TTC549 (cell line): Measurements from ENCODE around the gene RPP25L.

Experiments used
- FAIRE-seq: peaks from 2 replicates; lab custom pipeline; 2012; peaks lifted over from hg19 to GRCh38; lab: Jason Lieb, UNC

Gene RPP25L

DNA sequence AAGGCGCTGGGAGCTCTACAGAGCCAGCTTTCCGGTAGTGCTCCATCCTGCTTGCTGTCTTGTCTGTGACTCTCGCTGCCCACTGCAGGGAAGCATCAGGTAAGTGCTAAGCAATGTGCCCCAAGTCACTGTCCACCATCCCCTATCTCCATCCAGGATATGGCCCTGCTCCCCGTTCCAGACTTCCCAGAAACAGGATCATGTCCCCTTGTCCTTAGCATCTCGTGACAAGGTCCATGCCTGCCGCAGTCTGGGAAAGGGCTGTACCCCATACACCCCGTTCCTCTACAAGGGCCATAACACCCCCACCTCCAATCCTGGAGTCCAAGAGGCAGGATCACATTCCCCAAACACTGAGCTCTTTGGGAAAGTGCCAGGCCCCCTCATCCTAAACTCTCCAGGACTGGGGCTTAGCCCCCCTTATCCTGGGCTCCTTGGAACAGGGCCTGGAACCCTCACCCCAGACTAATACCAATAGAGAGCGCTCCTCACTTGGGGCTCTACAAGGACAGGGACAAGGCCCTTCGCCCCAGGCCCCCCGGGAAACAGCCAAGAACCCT, 566 bp downstream of the RPP25L start:
- no peak for FAIRE-seq

DNA sequence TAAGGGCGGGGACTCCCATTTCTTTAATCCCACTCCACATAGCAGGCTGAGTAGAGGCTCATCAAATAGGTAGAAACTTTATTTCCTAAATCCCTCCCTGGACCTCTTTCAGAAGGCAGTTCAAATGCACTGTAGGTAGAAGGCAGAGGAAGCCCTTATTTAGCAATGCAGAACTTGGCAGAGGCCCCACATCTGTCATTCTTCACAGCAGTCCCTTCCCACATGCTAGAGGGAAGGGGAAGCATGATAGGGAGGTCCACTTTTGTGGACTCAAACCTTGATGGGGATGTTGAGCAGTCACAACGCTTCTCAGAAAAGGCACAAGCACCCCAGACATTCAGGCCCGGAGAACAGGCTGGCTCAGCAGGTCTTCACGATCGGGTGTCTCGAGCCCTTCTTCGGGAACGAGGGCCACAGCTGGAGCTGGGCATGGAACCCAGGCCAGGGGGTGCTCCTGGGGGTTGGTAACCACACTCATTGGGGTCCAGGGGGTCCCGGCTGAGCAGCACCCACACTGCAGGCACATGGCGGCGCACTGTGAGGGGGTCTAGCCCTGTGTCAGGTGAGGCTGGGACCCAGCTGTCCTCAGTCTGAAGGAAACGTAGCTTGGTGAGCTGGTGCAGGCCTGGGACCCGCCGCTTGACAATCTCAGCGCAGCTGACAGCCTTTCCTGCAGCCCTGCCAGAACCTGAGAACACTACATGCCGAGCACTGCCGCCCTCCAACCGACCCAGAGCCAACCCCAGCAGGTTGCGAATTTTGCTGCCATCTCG, 1.3 kb downstream of the RPP25L start:
- FAIRE-seq, result no peak

DNA sequence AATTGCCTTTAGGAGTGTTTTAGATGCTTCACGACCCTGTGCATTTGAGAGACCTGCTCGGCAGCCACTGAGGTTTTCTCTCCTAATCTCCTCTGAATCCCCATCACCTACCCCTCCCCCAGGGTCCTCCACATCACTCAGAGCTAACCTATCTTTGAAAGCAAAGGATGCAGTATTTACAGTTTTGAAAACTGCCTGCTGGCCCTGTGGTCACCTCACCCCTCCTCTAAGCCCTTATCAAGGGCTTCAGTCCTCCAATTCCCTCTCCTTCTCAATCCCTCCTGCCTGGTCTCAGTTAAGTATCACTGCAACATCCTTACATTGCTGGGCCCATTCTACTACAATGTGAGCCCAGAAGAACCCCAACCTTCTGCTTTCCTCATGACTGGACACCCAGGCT, 4.6 kb downstream of the RPP25L start:
- FAIRE-seq, result no peak

DNA sequence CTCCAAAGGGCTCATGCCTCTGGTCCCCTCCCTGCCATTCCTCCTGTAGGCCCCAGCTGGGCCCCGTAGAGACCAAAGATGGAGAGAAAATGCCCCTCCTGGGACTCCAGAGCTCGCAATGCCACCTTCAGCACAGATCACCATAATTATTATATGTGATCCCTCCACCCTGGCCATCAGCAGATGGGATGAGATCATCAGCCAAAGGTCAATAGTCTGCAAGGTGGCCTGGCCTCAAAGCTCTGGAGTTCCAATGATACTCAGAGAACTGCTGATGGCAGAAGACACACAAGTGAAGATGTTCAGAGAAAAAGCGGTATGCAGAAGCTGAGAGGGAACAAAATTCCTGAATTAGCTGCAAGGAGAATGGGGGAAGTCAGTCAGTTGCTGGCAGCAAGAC, 5.0 kb downstream of the RPP25L start:
- no peak for FAIRE-seq

DNA sequence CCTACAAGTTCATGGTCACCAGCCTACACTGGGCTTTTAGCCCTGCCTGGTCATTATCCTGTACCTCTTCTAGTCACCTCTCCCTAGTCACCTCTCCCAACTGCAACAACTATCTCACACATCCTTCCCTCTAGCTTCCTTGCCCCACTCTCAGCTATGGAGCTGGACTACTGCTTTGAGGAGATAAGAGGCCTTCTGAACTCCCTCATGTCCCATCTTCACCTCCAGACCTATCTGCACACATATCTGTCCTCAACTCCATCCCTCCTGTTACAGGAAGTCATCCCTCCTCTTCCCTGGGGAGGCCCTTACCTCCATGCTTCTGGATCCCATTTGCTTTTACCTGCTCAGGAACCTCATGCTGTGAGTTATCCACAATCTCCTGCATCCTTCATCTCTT, 5.7 kb downstream of the RPP25L start:
- FAIRE-seq, result no peak

DNA sequence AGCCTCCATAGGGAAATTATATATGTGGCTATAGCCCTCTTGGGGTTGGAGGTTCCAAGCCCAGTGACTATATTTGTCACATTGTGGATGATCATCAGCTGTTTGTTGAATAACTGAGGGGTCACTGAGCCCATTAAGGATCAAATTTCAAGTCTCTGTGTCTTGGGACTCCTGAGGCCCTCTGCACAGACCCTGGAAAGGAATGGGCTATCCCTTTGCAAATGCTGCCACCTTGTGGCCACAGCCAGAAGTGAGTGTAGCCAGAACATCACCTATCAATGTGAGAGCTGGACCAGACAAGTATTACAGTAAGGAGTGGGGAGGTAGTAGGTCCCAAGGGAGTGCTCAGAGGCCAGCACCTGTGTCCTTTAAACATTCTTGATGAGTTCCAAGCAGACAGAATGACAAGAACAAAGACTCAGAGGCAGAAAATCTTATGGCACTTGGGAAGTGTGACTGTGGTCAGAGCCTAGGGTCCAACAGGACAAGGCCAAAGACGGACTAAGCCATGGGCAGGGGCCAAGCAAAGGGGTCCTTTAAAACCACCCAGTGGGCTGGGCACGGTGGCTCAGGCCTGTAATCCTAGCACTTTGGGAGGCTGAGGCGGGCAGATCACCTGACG, 8.2 kb downstream of the RPP25L start:
- FAIRE-seq, result peak; percentile 62

DNA sequence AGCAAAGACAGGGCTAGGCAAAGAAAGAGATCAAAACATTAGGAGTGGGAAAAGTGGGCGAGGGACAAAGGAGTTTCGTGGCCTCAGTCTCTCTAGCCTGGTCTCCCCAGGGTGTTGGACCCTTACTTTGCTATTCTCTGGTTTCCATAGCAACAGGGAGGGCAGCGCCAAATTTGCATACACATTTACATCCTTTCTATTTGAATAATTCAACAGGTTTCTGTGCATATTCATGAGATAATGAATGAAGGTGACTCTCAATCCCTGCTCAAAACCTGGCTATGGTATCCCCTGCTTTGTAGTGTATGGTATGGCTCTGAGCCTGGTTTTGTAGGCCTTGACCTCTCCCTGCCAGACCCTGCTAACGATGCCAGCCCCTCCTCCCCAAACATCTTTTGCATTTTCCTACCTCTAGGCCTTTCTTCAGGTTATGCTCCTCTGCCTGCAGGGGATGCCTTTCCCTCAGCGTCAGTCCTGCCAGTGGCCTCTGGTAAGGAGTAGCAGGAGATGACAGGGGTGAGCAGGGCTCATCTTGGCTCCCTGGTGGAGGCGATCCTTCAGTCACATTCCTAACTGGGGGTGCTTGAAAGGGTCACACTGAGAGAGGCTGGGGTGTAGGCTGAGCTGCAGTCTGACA, 9.8 kb downstream of the RPP25L start:
- no peak for FAIRE-seq

DNA sequence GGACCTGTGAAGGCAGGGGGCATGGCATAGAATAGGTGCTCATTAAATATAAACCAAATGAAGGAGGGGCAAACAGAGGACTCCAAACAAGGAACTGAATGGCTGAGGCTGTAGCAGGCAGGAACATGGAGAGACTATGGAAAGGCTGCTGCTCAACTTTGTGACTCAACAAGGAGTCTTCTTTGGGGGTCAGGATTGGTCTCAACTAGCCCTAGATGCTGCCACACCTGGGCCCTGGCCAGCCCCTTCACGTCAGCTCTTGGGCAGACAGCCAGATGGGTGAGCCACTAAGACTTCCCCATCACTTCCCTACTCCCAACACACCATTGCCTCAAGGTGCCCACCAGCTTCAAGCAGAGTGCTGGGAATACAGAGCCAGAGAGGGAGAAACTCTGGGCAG, 11.0 kb downstream of the RPP25L start:
- FAIRE-seq, result no peak

DNA sequence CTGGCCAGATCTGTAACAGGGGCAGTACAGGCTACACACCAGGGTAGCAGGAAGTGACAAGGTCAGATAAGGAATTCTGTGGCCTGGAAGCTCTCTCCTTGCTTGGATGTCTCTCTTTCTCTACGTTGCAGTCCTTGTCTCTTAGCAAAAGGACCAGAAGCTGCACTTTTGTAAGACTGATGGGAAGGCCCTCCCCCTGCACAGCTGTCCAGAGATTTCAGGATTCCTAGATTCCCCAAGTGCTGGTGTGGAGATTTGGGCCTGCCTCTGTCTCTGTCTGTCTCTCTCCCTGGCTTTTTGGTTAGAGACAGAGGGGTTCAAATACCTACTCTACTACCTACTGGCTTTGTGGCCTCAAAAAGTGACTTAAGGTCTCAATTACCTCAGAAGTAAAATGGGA, 12.4 kb downstream of the RPP25L start:
- no peak for FAIRE-seq

DNA sequence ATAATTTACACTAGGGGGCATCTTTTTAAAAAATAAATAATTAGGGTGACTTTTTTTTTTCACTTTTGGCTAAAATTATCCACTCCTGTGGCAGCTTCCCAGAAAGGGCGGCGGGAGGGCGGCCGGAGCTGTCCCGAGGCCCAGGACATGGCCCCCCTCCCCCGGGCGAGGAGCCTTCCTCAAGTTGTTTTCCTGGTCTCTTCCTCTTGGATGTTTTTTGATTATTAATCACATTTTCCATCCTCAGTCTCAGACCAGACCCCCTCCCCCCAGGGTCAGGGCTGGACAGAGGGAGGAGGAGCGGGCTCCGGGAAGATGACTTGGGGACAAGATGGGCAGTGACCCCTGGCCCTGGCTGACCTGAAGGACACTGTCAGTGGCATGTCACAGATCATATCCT, 17.7 kb downstream of the RPP25L start:
- FAIRE-seq, result no peak

DNA sequence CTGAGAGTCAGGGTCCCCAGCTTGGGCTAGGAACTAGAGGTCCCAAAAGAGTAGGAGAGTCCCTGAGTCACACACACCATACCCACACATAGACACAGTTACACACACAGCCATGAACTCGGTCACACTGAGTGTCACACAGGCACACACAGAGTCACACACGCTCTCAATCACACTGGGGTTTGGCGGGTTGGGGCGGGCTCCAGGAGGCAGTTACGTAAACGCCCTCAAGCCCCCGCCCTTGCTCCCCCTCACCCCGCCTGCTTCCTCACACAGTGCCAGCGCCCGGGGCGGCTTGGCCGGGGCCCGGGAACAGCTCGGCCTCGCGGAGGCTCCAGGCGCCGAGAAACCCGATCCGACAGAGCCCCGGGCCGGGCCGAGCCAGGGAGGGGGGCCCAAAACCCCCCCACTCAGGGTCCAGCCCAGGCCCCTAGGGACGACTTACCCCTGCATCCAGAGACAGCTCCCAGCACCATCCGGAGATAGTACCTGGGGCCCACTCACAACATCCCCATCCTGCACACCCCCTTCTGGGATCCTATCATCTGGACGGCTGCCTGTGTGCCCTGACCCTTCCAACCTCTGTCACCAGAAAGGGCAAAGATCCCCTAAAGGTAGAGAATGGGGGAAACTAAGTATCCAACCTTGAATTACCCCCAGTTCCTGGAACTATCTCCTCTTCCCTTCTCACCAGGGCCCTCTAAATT, 18.8 kb downstream of the RPP25L start:
- FAIRE-seq, result no peak

DNA sequence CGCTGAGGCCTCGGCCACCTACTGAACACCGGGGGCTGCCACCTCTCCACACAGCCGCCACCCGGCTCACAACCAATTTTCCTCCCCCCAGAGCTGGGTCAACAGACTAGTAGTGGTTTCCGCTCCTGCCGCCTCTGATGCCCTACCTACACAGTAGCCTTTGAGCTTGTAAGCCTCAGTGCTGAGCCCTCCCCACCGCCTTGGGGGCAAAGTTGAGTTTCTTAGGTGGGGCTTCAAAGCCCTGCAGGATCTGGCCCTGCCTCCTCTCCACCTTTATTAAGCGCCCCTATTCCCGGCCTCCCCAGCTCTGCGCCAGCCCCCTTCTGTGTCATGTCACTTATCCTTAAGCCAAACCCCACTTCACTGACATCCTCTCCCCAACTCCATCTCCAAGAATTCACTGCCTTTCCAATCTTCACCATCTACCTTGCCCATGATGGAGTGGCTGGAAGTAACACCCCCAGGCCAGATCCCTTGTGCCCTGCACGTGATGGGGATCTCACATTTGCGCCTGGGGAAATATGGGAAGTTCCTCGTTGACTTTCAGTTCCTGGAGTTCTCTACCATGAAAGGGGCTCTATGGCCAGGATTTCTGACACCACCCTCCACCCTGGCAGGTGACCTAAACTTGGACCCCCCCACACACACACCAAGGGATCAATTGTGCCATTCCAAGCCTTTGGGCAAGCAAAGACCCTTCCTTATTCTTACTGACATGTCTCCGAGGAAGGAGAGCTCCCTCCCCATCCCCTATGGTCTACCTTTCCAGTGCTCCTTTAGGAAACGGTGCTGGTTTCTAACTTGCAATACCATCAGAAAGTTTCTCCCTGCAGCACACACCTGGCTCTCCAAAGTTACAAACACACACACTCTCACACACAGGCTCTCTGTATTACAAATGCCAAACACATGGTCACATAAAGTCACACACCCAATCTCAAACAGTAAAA, 19.7 kb downstream of the RPP25L start:
- FAIRE-seq, result no peak

DNA sequence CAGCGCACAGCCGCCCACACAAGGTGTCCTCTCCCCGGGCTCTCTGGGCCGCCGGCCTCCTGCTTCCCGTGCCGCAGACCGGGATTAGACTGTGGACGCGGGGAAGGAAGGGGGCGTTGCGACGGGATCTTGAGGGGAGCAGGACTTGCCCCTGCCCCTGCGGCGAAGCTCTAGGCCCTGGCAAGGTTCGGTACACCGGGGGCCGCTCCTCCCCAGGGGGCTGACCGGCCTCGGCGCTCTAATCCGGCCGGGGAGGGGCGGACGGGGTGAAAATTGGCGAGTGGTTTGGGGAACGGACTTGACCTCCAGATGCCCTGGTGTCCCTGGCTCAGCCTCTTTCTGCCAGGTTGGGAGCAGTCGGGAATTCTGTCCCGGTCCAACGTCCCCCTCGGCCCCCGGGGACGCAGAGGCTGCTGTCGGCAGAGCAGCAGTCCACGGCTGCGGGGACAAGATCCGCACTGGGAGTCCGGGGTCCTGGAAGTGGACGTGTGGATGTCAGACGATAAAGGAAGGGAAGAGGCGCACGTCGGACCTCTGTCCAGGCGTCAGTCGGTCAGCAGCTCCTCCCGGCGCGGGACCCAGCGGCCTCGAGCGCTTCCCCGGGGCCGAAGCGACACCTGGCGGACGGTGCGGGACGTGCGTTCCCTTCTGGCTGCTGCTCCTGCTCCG, 20.5 kb downstream of the RPP25L start:
- FAIRE-seq, result no peak

DNA sequence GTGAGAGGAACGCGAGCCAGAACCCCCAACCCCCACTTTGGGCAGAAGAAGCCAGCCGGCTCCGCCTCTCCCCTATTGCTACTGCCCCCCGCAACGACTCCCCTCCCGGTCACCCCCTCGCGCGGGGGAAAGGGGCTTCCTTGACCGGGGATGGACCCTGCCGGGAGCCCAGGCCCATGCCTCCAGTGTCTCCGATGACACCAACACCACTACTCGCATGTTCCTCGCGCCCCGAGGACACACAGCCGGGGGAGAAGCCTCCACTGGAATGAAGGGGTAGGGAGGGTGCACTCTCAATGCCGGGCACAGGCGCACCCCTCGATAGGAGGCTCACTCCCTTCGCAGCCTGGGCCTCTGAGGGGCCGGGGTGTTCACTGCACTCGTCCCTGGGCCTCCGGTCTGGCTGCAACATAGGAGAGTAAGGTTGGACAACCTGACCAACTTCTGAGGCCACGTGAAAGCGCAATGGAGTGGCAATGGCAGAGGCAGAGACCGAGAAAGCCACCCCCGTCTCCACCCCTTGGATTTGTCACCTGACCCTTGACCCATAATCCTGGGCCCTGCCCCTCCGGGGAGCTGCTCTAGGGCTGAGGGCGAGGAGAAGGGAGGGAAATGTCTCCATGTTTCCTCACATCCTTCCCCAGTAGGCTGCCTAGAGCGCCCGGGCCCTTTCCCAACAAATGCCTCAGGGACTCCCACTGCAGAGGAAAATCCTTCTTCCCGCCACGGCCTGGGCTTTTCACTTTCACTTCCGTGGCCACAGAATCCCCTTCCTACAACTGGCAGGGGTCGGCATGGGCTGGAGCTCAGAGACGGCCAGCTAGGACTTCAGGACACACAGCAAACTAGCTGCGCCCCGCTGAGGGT, 21.3 kb downstream of the RPP25L start:
- no peak for FAIRE-seq

DNA sequence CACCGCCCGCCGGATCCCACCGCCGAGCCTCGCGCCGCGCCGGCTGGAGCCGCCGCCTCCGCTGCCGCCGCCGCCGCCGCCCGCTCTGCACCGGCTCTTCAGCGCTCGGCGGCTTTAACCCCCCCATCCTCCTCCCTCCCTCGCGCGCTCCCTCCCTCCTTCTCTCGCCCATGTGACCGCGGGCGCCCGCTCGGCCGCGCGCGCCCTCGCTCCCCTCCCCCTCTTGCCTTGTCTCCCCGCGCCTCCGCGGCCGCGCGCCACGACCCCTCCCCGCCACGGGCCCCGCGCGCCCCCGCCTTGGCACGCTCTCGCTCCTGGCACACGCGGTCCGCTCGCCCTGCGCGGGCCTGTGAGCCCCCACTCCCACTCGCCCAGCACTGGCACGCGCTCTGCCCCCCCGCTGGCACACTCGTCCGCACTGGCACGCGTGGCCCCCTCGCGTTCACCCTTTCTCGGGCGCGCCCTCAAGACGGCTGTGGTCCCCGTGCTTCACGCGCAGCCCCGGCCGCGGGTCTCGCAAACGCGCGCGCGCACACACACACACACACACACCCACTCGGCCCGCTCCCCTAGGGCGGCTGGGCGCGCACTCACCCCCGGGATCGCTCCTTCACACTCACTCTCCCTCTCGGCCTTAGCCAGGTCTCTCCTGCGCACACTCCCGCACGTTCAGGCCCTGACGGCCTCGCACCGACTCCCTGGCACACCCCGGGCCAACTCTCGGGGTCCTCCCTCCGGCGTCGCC, 22.1 kb downstream of the RPP25L start, which contains the start of gene CNTFR:
Gene CNTFR, minus strand, starts transcription at position 89 of the 745 bp plus-strand sequence. CDS start 20,743 bp downstream, outside the sequence.
- no peak for FAIRE-seq

DNA sequence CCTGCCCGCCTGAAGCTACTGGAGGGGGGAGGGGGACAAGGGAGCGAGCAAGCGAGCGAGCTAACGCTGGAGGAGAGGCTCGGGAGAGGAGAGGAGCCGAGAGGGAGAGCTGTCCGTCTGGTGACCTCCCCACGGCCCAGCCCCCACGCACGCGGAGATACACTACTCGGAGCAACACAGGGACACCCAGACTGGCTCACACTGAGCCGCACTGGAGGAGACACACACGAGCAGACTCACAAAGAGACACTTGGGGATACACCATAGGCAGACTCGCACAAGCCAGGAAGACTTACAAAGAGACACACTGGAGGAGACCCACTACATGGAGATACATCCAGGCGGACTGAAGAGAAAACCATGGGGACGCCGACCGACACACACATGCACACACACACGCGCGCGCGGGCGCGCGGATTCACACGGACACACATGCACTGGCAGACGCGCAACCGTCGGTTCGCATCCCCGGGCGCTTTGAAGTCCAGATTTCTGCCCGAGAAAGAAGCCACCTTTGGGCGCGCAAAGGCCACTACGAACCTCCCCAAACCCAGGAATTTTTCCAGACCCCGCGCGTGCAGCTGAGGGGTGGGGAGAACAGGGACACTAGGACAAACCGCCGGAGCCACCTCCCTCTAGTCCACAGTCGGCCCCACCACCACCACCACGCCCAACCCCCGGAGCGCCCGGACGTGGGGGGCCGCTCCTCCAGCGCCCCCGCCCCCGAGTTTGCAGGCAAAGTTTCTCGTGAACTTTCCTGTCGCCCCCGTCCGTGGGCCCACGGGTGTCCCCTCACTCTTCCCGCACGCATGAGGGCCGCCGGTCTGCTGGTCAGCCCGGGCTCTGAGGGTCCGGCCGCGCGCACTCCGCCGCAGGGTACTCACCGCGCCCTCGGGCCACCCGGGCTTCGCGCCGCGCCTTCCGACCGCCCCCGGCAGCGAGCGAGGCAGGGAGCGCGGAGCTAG, 22.9 kb downstream of the RPP25L start:
- no peak for FAIRE-seq

DNA sequence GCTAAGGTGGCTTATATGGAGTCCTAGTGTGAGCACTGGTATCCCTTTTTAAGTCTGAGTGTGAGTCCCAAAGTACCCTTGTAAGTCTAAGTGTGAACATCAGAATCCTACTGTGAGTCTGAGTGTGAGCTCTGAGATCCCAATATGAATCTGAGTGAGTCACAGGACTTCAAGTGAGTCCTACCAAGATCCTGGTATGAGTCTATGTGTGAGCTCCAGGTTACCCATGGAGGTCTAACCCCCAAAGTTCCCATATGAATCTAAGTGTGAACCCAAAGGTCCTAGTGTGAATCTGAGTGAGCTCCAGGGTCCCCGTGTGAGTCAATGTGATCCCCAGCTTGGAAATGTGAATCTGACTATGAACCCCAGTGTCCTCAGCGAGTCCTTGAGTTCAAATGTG, 24.6 kb downstream of the RPP25L start:
- FAIRE-seq, result no peak
